ENCODE results near the gene FABP3.
"Not testable (repeated sequence)": the region's sequence is repeated elsewhere in the genome, so short reads cannot be mapped to it uniquely, and the experiment has no call there.

The FABP3 gene

GRCh38 chr1:31398246-31398645 is 25.4 kb upstream of the FABP3 start:
- DNase-seq (ENCODE audit: low spot score): no peak

- peak; percentile 63 for DNase-seq (ENCODE audit: low spot score)
These were observed 24.7 kb upstream of the FABP3 start for GRCh38 chr1:31397360-31398095.

GRCh38 chr1:31396633-31397351 is 23.9 kb upstream of the FABP3 start:
- DNase-seq (ENCODE audit: low spot score): peak; percentile 65

GRCh38 chr1:31394584-31395193 is 21.8 kb upstream of the FABP3 start:
- DNase-seq (ENCODE audit: low spot score): peak; percentile 85

GRCh38 chr1:31393463-31393862 is 20.6 kb upstream of the FABP3 start:
- DNase-seq (ENCODE audit: low spot score): no peak

- DNase-seq (ENCODE audit: low spot score): no peak
These were observed 17.2 kb upstream of the FABP3 start for GRCh38 chr1:31390071-31390470.

- no peak for DNase-seq (ENCODE audit: low spot score)
These were observed 16.7 kb upstream of the FABP3 start for GRCh38 chr1:31389616-31390015.

GRCh38 chr1:31387612-31388011 is 14.7 kb upstream of the FABP3 start:
- no peak for DNase-seq (ENCODE audit: low spot score)

- DNase-seq (ENCODE audit: low spot score): not testable (repeated sequence)
These were observed 13.8 kb upstream of the FABP3 start for GRCh38 chr1:31386576-31387243.

GRCh38 chr1:31383967-31384366 is 11.1 kb upstream of the FABP3 start:
- DNase-seq (ENCODE audit: low spot score): no peak

GRCh38 chr1:31382379-31382989 is 9.6 kb upstream of the FABP3 start:
- no peak for DNase-seq (ENCODE audit: low spot score)

GRCh38 chr1:31381394-31382294 is 8.8 kb upstream of the FABP3 start:
- no peak for DNase-seq (ENCODE audit: low spot score)

GRCh38 chr1:31380181-31380580 is 7.3 kb upstream of the FABP3 start:
- DNase-seq (ENCODE audit: low spot score): no peak

GRCh38 chr1:31378001-31378400 is 5.1 kb upstream of the FABP3 start:
- no peak for DNase-seq (ENCODE audit: low spot score)

GRCh38 chr1:31377364-31377863 is 4.5 kb upstream of the FABP3 start:
- DNase-seq (ENCODE audit: low spot score): no peak

- DNase-seq (ENCODE audit: low spot score): peak; percentile 94
These were observed 3.7 kb upstream of the FABP3 start for GRCh38 chr1:31376375-31377134.

GRCh38 chr1:31374511-31375196 is 1.8 kb upstream of the FABP3 start:
- peak; percentile 50 for DNase-seq (ENCODE audit: low spot score)

- no peak for DNase-seq (ENCODE audit: low spot score)
These were observed 1.1 kb upstream of the FABP3 start for GRCh38 chr1:31373897-31374486.

- DNase-seq (ENCODE audit: low spot score): no peak
These were observed 173 bp downstream of the FABP3 start for GRCh38 chr1:31372751-31373055.

Measured in AG08396 (cell line).